HG03280 (cell line): ENCODE data around the gene FLNB.
"Not testable (repeated sequence)": the region's sequence is repeated elsewhere in the genome, so short reads cannot be mapped to it uniquely, and the experiment has no call there.

ENCODE experiments used
- ATAC-seq: cut with Tn5 transposase; IDR thresholded peaks from one replicate; pipeline ENCODE4 v1.9.1; 2021; ENCODE audit warnings: mild to moderate bottlenecking, moderate library complexity; ENCODE audit not compliant: unreplicated experiment

FLNB gene

GRCh38 chr3:58197588-58197987 is 189.4 kb downstream of the FLNB start:
- ATAC-seq, result no peak

DNA sequence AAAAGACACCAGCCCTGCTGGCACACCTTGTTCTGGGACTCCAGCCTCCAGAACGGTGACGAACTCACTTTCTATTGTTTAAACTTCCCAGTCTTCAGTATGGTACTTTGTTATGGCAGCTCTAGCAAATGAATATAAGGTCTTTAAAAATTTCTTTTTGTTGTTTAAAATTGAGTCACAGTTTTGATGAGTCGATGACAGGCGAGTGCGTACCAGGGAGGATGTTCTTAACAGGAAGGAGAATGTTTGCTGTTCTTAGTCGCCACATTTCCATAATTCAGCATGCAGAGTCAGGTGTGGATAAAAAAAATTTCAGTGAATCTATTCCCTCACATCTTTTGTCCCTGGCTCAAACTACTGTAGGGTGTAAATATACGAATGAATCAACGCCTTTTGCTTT is 190.1 kb downstream of the FLNB start:
- no peak for ATAC-seq

GRCh38 chr3:58198804-58199203 is 190.6 kb downstream of the FLNB start:
- ATAC-seq, result no peak

DNA sequence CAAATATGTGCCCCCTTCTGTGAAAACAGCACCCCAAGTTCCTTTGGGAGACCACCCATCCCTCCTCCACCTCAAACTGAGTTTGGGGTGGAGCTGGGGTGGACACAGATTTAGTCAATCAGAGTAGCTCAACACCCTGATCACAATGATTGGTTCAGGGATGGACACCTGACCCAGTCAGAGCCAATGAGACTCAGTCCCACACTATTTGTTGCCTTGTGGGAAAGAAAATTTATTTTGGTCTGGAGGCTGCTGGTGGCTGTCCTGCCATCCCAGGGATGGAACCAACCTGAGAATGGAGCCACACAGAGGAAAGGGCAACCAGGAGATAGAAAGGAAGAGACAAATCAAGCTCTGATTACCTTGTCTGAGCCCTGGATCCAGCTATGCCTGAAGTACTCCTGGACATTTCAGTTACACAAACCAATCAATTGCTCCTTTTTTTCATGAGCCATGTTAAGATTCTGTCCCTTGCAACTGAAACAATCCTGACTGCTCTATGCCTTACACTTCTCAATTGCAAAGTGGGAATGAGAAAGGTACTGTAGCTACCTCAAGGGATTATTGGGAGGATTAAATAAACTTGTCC is 192.0 kb downstream of the FLNB start:
- ATAC-seq, result no peak

DNA sequence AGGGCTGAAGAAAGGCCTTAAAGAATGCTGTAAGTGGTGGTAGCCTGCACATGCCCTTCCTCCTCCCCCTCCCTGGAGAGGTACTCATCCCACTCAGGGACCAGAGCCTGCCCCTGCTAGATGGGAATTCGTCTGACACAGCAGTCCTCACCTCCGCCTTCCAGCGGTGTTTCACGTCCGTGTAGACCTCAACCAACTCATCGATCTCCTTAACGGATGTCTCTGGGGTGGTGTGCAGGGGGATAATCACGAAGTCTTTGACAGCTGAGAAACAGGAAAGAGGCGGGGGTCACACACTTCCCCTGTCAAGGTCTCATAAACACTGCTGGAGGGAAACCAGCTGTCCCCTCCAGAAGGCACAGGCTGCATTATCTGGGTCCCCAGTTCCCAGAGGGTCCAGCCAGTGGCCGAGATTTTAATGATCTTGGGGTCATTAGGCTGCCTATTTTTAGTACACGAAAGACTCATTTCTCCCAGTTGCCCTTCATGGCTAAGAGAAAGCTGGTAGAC is 192.7 kb downstream of the FLNB start:
- no peak for ATAC-seq

DNA sequence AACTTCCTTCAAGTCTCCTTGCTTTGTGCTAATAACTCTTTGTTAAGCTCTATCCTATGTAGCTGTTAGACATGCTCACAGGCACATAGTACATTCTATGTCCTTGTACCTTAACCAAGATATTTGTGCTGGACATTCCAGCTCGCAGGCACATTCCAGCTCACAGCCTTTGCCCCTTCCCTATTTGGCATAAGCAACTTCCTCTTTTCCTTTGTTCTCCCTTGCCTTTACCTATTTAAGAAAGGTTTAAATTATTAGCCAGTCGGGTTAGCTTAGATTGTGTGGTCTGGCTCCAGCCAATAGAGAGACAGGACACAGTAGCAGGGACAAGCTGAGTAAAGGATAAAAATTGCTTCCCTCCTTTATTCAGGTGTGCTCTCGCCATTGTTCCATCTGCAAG is 193.2 kb downstream of the FLNB start:
- not testable (repeated sequence) for ATAC-seq

GRCh38 chr3:58202917-58203360 is 194.7 kb downstream of the FLNB start:
- ATAC-seq, result no peak

DNA sequence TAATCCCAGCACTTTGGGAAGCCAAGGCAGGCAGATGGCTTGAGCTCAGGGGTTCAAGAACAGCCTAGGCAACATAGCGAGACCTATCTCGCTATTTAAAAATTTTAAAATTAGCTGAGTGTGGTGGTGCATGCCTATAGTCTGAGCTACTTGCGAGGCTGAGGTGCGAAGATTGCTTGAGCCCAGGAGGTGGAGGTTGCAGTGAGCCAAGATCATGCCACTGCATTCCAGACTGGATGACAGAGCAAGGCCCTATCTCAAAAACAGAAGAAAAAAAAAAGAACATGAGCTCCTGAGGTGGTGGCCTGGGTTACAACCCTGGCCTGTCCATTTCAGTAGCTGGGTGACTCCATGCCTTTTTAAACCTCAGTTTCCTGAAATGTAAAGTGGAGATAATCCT is 195.3 kb downstream of the FLNB start:
- ATAC-seq, result no peak

- no peak for ATAC-seq
Observed at GRCh38 chr3:58204720-58205119, 196.5 kb downstream of the FLNB start.

DNA sequence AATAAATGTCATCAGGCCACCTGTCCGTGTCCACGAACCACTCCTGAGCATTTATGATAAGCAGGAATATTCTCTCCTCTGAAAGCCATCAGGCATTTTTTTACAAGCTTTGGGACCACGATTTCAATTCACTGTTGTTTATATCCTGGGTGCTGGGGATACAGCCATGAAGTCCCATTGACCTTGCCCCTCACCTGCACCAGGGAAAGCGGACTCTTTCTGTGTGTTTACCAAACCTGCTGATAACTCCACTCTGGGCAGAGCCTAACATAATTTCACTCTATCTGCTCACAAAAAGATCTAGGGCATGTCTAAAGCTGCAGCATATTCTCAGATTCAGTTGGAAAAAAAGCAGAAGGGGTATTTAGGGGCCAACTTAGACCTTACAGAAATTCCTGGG is 197.8 kb downstream of the FLNB start:
- no peak for ATAC-seq

GRCh38 chr3:58206406-58207011 is 198.3 kb downstream of the FLNB start:
- ATAC-seq, result no peak

DNA sequence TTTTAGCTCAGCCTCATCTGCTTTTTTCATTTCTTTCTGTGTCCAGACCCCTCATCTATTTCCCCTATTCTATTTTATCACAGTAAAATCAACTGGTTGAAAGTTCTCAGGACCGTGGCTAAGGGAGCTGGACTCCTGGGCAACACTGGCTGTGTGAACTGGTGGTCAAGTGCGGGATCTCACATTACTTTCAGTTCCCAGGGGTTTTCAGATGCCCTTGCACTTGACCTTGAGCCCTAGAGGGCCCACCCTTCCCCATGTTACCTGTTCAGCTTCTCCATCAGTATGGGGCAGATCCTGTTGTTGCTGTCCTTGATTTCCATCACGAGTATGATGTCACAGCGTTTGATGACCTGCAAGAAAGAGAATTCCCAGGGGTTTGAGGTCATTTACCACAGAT is 199.7 kb downstream of the FLNB start:
- ATAC-seq, result no peak

DNA sequence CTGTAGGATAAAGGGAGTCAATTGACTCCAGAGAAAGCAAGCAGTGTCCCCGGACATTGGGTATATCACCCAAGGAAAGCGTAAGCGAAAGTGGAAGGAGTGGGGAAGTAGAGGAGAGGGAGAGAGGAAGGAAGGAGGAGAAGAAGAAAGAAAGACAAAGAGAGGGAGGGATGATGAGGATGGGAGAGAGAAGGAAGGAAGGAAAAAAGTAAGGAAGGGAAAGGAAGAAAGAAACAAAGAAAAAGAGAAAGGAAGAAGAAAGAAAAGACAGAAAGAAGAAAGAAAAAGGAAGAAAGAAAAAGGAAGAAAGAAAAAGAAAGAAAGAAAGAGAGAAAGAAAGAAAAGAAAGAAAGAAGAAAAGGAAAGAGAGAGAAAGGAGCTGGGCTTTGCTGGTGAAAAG is 201.7 kb downstream of the FLNB start:
- ATAC-seq, result no peak

- ATAC-seq, result no peak
Observed at GRCh38 chr3:58210761-58211460, 202.7 kb downstream of the FLNB start, which contains the start of gene DNASE1L3. TSS of gene DNASE1L3 (minus strand) at chr3:58210972. CDS start at chr3:58210906, 66 bp downstream.

DNA sequence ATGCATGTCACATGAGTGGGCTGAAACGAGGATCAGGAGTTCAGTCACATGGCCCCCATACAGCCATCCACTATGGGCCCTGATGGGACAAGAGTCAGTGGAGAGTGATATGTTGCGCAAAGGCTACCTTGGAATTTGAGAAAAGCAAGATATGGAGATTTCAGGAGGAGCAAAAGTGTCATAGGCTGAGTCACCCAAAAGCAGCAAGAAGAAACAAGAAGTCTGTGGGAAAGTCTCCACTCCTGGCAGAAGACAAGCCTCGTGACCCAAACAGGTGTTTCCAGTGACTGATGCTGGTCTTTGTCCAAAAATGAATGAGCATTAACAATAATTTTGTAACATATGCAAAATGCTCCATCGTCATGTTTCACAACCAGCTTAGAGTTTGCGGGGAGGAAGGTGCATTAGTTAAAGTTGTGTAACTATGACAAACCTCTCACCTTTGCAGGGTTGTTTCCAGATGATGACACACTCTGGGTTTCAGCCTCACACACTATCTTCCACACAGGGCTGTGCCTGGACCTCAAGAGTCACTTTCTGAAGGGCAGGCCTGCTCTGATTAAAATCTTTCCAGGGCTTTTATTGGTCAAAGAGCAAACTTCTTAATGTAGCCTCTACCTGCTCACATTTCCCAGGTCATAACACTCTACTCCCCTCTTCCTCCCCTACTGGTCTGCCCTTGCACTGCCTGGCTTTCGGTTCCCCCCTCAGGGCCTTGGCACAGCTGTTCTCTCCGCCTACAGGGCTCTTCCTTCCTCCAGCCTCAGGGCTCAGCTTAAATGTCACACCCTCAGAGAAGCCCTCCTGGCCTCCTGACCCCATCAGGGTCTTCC is 206.5 kb downstream of the FLNB start:
- ATAC-seq, result peak; percentile 82

- ATAC-seq, result no peak
Observed at GRCh38 chr3:58215317-58216025, 207.2 kb downstream of the FLNB start.

GRCh38 chr3:58216496-58217195 is 208.4 kb downstream of the FLNB start:
- ATAC-seq, result no peak

DNA sequence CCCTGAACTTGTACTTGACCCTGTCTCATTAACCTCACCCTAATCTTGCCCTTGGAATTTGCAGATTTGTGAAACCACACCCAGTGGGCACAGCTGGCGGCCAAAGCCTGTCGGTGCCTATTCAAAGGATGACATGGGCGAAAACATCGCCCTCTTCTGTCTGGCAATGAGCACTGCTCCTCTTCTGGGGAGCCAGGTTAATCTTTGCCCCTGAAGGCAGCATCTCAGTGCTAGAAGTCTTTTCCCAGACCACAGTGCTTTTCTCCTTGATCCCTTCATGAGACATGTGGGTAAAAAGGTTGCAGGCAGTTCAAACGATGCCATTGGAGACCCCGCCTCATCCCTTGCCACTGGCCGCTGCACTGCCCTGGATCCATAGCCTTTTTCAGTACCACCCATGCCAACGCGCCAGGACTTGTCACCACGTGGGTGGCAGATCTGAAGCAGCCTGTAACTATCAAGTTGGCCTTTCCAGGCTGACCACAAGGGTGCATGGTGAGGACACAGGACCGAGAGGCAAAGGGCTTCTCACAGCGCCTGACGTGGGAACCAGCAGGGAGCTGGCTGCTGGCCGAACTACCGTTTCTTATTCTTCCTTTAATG is 209.1 kb downstream of the FLNB start:
- peak; percentile 38 for ATAC-seq

- ATAC-seq, result no peak
Observed at GRCh38 chr3:58218904-58219303, 210.7 kb downstream of the FLNB start.
